SH-SY5Y (cell line): ENCODE data around the gene PAX7.

Experiments
- GATA2 ChIP-seq: IDR thresholded peaks from 2 replicates; pipeline ENCODE4 v1.6.1; 2011; ENCODE audit warnings: mild to moderate bottlenecking, low read depth, low read length
- GATA3 ChIP-seq: IDR thresholded peaks from 2 replicates; pipeline ENCODE4 v1.6.1; 2011; ENCODE audit warnings: low read depth, mild to moderate bottlenecking, low read length, moderate library complexity

- TF ChIP-seq GATA3 (no peak), GATA2 (no peak)
Observed at GRCh38 chr1:18738617-18739016, 108.0 kb downstream of the PAX7 start.
